ENCODE data around the gene ANTXRL. TPM values are rescaled to one million over a fixed set of nuclear protein-coding genes. Genes with fewer than 3 reads are reported as not detected.

Gene ANTXRL
- total RNA-seq, 1 donor from 2014 or later = not detected

DNA sequence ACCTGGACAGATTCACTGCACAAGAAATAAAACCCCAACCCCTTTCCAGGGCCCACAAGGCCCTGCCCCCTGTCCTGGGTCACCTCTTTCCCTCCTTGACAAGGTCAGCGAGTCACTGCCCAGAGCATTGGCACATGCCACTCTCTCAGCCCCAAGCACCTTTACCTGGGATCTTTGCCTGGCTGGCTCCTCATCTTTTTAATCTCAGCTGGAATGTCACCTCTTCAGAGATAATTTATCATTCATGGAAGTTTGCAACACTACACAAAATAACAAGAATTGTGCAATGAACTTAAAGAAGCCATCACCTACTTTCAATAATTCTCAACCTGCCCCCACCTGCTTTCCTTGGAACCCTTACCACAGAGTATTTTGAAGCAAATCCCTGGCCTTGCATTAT, 19.2 kb downstream of the ANTXRL start:
- DNase-seq (no peak), ATAC-seq (no peak)
- H3K4me1 ChIP-seq = no peaks in the 10 kb centered on the region
- no peaks in the 10 kb centered on the region for H3K36me3 ChIP-seq
- intact Hi-C loops (cut with DNase I) = no loop called here
- H3K4me3 ChIP-seq = no peak overlapping the region
- TF ChIP-seq, protein P1, sequence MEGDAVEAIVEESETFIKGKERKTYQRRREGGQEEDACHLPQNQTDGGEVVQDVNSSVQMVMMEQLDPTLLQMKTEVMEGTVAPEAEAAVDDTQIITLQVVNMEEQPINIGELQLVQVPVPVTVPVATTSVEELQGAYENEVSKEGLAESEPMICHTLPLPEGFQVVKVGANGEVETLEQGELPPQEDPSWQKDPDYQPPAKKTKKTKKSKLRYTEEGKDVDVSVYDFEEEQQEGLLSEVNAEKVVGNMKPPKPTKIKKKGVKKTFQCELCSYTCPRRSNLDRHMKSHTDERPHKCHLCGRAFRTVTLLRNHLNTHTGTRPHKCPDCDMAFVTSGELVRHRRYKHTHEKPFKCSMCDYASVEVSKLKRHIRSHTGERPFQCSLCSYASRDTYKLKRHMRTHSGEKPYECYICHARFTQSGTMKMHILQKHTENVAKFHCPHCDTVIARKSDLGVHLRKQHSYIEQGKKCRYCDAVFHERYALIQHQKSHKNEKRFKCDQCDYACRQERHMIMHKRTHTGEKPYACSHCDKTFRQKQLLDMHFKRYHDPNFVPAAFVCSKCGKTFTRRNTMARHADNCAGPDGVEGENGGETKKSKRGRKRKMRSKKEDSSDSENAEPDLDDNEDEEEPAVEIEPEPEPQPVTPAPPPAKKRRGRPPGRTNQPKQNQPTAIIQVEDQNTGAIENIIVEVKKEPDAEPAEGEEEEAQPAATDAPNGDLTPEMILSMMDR (IDR thresholded peaks at IDR 0.05) = no peak
- no peak overlapping the region for H3K27ac ChIP-seq
- H3K27me3 ChIP-seq (ENCODE audit: low read depth) = no peaks in the 10 kb centered on the region
- H3K9me3 ChIP-seq = no peaks in the 10 kb centered on the region

DNA sequence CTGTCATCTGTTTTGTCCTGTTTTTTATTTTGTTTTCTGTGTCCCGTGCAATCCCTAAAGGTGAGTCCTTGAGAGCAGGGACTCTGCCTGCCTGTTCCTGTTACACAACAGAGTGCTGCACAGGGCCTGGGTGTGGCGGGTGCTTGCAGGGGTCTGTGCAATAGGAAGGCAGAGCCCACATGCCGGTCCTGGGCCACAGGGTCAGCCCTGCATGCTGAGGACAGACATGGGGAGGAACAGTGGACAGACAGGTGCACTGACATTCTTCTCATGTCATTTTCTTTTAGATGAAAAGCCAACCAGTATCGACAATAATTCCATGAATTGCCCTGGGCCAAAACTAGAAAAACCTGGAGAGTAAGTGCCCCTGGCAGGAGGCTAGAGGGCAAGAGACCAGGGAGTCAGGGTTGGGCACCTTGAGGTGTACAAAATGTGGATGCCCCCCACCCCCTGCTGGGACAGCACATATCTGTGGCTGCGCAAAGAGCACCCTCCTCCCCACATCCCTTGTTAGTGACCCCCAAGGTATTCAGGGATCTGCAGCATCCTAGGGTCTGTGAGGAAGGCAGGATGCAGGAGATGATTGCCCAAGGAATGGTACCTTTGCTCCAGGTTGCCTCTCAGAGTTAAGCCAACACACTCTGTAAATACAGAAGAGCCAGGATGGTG, 19.9 kb downstream of the ANTXRL start:
- TF ChIP-seq, protein P1 (IDR thresholded peaks at IDR 0.05) = no peak
- H3K27me3 ChIP-seq (ENCODE audit: low read depth) = no peaks in the 10 kb centered on the region
- ATAC-seq = no peak
- H3K9me3 ChIP-seq = no peaks in the 10 kb centered on the region
- no peak overlapping the region for H3K4me3 ChIP-seq
- no peak for DNase-seq
- no peak overlapping the region for H3K27ac ChIP-seq
- H3K36me3 ChIP-seq = no peaks in the 10 kb centered on the region
- H3K4me1 ChIP-seq = no peaks in the 10 kb centered on the region
- intact Hi-C loops (cut with DNase I) = no loop called here

DNA sequence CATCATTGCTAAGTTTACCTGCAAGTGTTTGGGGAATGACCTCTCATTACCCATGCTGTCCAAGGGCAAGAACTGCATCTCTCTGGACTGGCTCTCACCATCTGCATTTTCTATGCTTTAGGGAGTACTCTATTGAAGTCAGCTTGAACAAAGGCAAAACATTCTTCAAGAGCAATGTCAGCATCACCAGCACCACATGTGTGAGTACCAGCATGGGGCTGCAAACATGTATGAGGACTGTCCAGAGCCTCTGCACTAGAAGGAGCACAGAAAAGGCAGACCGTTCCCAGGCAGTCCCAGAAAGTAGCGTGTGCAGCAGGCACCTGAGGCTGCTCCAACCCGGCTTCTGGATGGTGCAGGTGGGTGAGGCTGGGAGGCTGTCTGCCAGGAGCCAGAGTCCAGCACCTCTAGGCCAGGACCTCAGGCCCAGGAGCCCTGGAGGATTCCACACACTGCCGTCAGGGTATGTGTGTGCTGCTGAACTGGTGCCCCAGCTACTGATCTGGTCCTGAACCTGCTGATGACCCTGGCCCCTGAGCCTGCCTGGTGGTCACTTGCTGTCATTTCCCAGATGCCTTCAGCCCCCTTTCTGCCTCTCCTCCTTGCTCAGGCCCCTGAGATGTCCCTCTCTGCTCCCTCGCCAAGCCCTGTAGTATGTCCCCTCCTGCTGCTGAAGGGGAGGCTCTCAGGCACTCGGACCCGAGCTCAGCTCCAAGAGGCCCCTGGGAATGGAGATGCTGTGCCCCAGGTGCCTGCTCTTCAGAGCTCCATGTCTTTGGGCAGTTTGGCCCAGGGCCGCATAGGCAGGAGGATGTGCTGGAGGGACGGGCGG, 20.7 kb downstream of the ANTXRL start:
- DNase-seq (no peak), ATAC-seq (no peak)
- intact Hi-C loops (cut with DNase I) = no loop called here
- H3K4me3 ChIP-seq = no peak overlapping the region
- H3K27me3 ChIP-seq (ENCODE audit: low read depth) = no peaks in the 10 kb centered on the region
- H3K27ac ChIP-seq = no peak overlapping the region
- no peaks in the 10 kb centered on the region for H3K4me1 ChIP-seq
- no peaks in the 10 kb centered on the region for H3K9me3 ChIP-seq
- TF ChIP-seq, protein P1 (IDR thresholded peaks at IDR 0.05) = no peak
- H3K36me3 ChIP-seq = no peaks in the 10 kb centered on the region

DNA sequence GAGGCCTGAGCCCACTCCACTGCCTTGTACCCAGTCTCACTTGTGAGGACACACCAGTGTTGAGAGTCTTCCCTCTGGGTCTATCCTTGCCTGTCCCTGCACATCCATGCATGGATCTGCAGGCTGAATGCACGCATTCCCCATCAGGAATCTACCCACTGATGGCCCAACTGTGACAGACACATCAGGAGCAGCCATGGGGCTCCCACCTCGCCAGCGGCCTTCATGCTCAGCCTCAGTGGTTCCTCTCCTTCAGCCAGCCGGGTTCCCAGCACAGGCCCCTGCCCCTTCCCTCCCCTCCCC, 21.3 kb downstream of the ANTXRL start:
- Histone ChIP-seq H3K4me1 (no peaks in the 10 kb centered on the region), H3K36me3 (no peaks in the 10 kb centered on the region), H3K27me3 (ENCODE audit: low read depth) (no peaks in the 10 kb centered on the region), H3K4me3 (no peak overlapping the region), H3K27ac (no peak overlapping the region), H3K9me3 (no peaks in the 10 kb centered on the region)
- TF ChIP-seq, protein P1 (IDR thresholded peaks at IDR 0.05) = no peak
- intact Hi-C loops (cut with DNase I) = no loop called here
- ATAC-seq = no peak
- DNase-seq = no peak

DNA sequence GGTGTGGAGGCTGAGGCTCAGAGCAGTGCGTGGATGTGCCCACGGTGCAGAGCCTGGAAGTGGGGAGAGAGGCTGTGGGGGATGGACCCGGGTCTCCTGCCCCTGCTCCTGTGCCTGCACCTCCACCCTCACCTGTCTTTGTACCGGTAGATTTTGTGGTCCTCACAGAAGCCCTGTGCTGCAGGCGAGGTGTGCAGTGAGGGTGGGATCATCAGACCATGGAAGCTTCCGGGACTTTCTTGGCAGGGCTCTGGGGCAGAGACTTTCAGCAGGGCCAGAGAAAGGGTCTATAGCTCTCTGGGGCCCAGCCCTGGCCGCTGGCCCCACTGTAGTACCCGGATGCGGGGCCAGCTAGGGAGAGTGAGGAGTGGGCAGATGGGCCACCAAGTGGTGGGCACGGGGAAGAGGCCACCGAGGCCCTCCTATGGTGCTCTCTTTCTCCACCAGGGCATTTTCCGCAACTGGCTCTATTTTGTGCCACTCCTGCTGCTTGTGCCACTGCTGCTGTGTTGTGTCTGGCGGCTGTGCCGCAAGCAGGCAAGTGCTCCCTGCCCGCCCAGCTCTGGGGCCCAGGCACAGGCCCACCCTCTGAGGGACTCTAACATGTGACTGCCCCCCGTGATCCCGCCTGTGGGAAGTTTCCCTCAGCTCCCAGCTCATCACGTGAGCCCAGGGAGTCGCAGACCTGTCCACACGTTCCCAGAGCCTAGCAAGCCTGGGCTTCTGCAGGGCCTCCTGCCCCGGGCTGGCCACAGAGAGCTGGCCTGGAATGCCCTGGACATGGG, 22.1 kb downstream of the ANTXRL start:
- no peak overlapping the region for H3K27ac ChIP-seq
- no peaks in the 10 kb centered on the region for H3K9me3 ChIP-seq
- H3K36me3 ChIP-seq = no peaks in the 10 kb centered on the region
- H3K4me1 ChIP-seq = no peaks in the 10 kb centered on the region
- no peak overlapping the region for H3K4me3 ChIP-seq
- intact Hi-C loops (cut with DNase I) = no loop called here
- TF ChIP-seq, protein P1 (IDR thresholded peaks at IDR 0.05) = no peak
- ATAC-seq (no peak), DNase-seq (no peak)
- H3K27me3 ChIP-seq (ENCODE audit: low read depth) = no peaks in the 10 kb centered on the region
